K562 (cell line): ENCODE results near the gene MXRA7. TPM values are rescaled to one million over a fixed set of nuclear protein-coding genes. Genes with fewer than 3 reads are reported as not detected.

ENCODE experiments used
- ATAC-seq: fragments of 200-7000 bp; cut with Tn5 transposase; 3 replicates; pipeline ENCODE4 v1.9.1; 2020; ENCODE audit warnings: moderate library complexity
- BruUV-seq: library from RNA; stranded (reverse); fragments of 400-500 nt; replicated peaks from 2 replicates; lab custom pipeline; 2021; lab: Mats Ljungman, UMichigan
- CTCF ChIA-PET: fragments of 300-600 bp; formaldehyde crosslinking; extraction: SDS; loops from one replicate; lab custom pipeline; 2021; ENCODE audit warnings: low intra/inter-chr PET ratio; lab: Yijun Ruan, JAX
- POLR2A ChIA-PET: fragments of 300-600, 350-650 bp; sonication (Branson Sonifier 250); formaldehyde crosslinking; extraction: SDS; loops from one replicate; lab custom pipeline; 2021; ENCODE audit warnings: antibody characterized with exemption, inconsistent platforms; lab: Yijun Ruan, JAX
- DNase-seq, 4 experiments: peaks; one replicate each; pipeline versions ENCODE4 v3.0.0 to v3.0.0-alpha.2; 2011 to 2018; ENCODE audit warnings: low spot score in 3 of 4, mixed read lengths in 3 of 4; ENCODE audit errors: extremely low read depth in 1 of 4
- FAIRE-seq: peaks from 2 replicates; lab custom pipeline; 2011; peaks lifted over from hg19 to GRCh38; lab: Jason Lieb, UNC
- H2AFZ ChIP-seq: 2 replicates; pipeline ENCODE4 v1.6.0; 2011; ENCODE audit warnings: low read depth, low read length, control low read depth, inconsistent platforms
- H3K27ac ChIP-seq: fragments of 200-600 bp; 3 replicates; pipeline ENCODE4 v1.8.0; 2011; ENCODE audit warnings: low read depth, mild to moderate bottlenecking, control low read depth, inconsistent platforms, low read length, moderate library complexity, mixed read lengths; ENCODE audit errors: extremely low read depth
- H3K27me3 ChIP-seq, 2 experiments: fragments of 300-600 bp in 1 of 2; 2 replicates in 1 of 2; 3 replicates in 1 of 2; pipeline versions ENCODE4 v1.6.0 to v1.8.0; 2011; ENCODE audit warnings: inconsistent platforms in 2 of 2, low read length in 2 of 2, mild to moderate bottlenecking in 1 of 2, mixed read lengths in 1 of 2, moderate library complexity in 1 of 2; ENCODE audit not compliant: control insufficient read depth in 2 of 2, insufficient read depth in 2 of 2
- H3K36me3 ChIP-seq: fragments of 300-600 bp; 3 replicates; pipeline ENCODE4 v1.8.0; 2011; ENCODE audit warnings: mild to moderate bottlenecking, low read length, inconsistent platforms; ENCODE audit not compliant: control insufficient read depth, insufficient read depth
- H3K4me1 ChIP-seq, 2 experiments: fragments of 200-600 bp in 1 of 2; replicated peaks in 1 of 2; 2 replicates in 1 of 2; 3 replicates in 1 of 2; pipeline versions ENCODE4 v1.5.1 to v1.8.0; 2011; ENCODE audit warnings: inconsistent platforms in 2 of 2, low read length in 2 of 2, mild to moderate bottlenecking in 1 of 2, mixed read lengths in 1 of 2, moderate library complexity in 1 of 2; ENCODE audit not compliant: control insufficient read depth in 2 of 2, insufficient read depth in 2 of 2
- H3K4me2 ChIP-seq: 2 replicates; pipeline ENCODE4 v1.6.1; 2011; ENCODE audit warnings: low read length, control low read depth, inconsistent platforms, mixed read lengths; ENCODE audit not compliant: insufficient read depth
- H3K4me3 ChIP-seq: fragments of 200-600 bp; sonication (generic), shearing (Covaris generic); 2 replicates; pipeline ENCODE4 v1.5.1; 2016; ENCODE audit warnings: control low read depth, inconsistent platforms
- H3K79me2 ChIP-seq: fragments of 200-600 bp; 3 replicates; pipeline ENCODE4 v1.8.0; 2011; ENCODE audit warnings: low read length, inconsistent platforms; ENCODE audit not compliant: control insufficient read depth, insufficient read depth
- H3K9ac ChIP-seq, 2 experiments: 2 replicates each; pipeline versions ENCODE4 v1.6.0 to v1.6.1; 2011; ENCODE audit warnings: low read depth in 2 of 2, low read length in 2 of 2, control low read depth in 1 of 2, inconsistent platforms in 1 of 2, mild to moderate bottlenecking in 1 of 2, mixed read lengths in 1 of 2; ENCODE audit not compliant: insufficient read depth in 1 of 2
- H3K9me1 ChIP-seq: one replicate; pipeline ENCODE4 v1.6.0; 2011; ENCODE audit warnings: inconsistent platforms, mild to moderate bottlenecking, low read length, moderate library complexity; ENCODE audit not compliant: control insufficient read depth, insufficient read depth
- H3K9me3 ChIP-seq: replicated peaks from 2 replicates; pipeline ENCODE4 v1.5.1; 2011; ENCODE audit warnings: low read depth, low read length, inconsistent platforms; ENCODE audit not compliant: control insufficient read depth, insufficient read depth
- H4K20me1 ChIP-seq: replicated peaks from 2 replicates; pipeline ENCODE4 v1.6.1; 2011; ENCODE audit warnings: low read length, inconsistent platforms, mixed read lengths; ENCODE audit not compliant: control insufficient read depth, insufficient read depth
- AFF4 ChIP-seq: sonication (generic); formaldehyde crosslinking; IDR thresholded peaks from 2 replicates; pipeline ENCODE4 v1.8.0; 2023; ENCODE audit warnings: mild to moderate bottlenecking, missing genetic modification reagents
- EWSR1 ChIP-seq: fragments of 450-650 bp; IDR thresholded peaks from 2 replicates; pipeline ENCODE4 v1.6.1; 2018; ENCODE audit warnings: borderline replicate concordance, mild to moderate bottlenecking, low read depth, moderate library complexity; ENCODE audit not compliant: partially characterized antibody
- EZH2 ChIP-seq: IDR thresholded peaks from 2 replicates; pipeline ENCODE4 v1.6.1; 2012; ENCODE audit warnings: low read depth, mild to moderate bottlenecking, inconsistent platforms, low read length, borderline replicate concordance
- GTF2E2 ChIP-seq: fragments of 200-800 bp; sonication (Bioruptor generic); IDR thresholded peaks from 2 replicates; pipeline ENCODE4 v1.6.1; 2016; ENCODE audit warnings: missing genetic modification characterization, missing compliant biosample characterization
- NR4A1 ChIP-seq, 2 experiments: fragments of 250-450 bp in 1 of 2; fragments of 450-650 bp in 1 of 2; sonication (Bioruptor Pico) in 1 of 2; IDR thresholded peaks; 2 replicates each; pipeline versions ENCODE4 v1.4.0 to v1.6.1; 2016 to 2020; ENCODE audit warnings: mild to moderate bottlenecking in 2 of 2, missing compliant biosample characterization in 1 of 2, missing genetic modification characterization in 1 of 2, moderate library complexity in 1 of 2
- PTRF ChIP-seq: fragments of 450-650 bp; IDR thresholded peaks from 2 replicates; pipeline ENCODE4 v1.6.1; 2016; ENCODE audit warnings: mild to moderate bottlenecking, missing genetic modification characterization, missing compliant biosample characterization
- RBBP5 ChIP-seq: fragments of 200-600 bp; sonication (generic); IDR thresholded peaks from 2 replicates; pipeline ENCODE4 v1.6.1; 2012; ENCODE audit warnings: borderline replicate concordance, mild to moderate bottlenecking, low read length, control low read depth, inconsistent platforms; ENCODE audit not compliant: insufficient read depth, poor library complexity, severe bottlenecking
- TEAD2 ChIP-seq: fragments of 450-650 bp; IDR thresholded peaks from 2 replicates; pipeline ENCODE4 v1.6.1; 2016; ENCODE audit warnings: missing genetic modification characterization, control low read depth, missing compliant biosample characterization
- TEAD4 ChIP-seq, 2 experiments: sonication (generic) in 1 of 2; formaldehyde crosslinking in 1 of 2; IDR thresholded peaks; 2 replicates each; pipeline versions ENCODE4 v1.6.1 to v1.8.0; 2012 to 2022; ENCODE audit warnings: borderline replicate concordance in 1 of 2, inconsistent platforms in 1 of 2, low read length in 1 of 2, mild to moderate bottlenecking in 1 of 2, missing genetic modification reagents in 1 of 2
- XRCC5 ChIP-seq: fragments of 200-400 bp; formaldehyde crosslinking; IDR thresholded peaks from 2 replicates; pipeline ENCODE4 v1.6.1; 2017; ENCODE audit warnings: low read depth, mild to moderate bottlenecking, low read length
- YY1 ChIP-seq, 3 experiments: IDR thresholded peaks; 2 replicates each; pipeline ENCODE4 v1.6.1; 2011; ENCODE audit warnings: low read length in 2 of 3, mild to moderate bottlenecking in 2 of 3, moderate library complexity in 2 of 3, borderline replicate concordance in 1 of 3, control low read depth in 1 of 3, low read depth in 1 of 3; ENCODE audit not compliant: insufficient read depth in 3 of 3, insufficient replicate concordance in 2 of 3, control insufficient read depth in 1 of 3, insufficient read length in 1 of 3; ENCODE audit errors: extremely low read depth in 1 of 3
- ZFPM2 ChIP-seq: fragments of 250-450 bp; sonication (Bioruptor Pico); IDR thresholded peaks from 2 replicates; pipeline ENCODE4 v1.5.1; 2022; ENCODE audit warnings: mild to moderate bottlenecking
- ZNF583 ChIP-seq: fragments of 250-450 bp; sonication (Bioruptor Pico); IDR thresholded peaks from 2 replicates; pipeline ENCODE4 v1.4.0; 2020
- WGBS: fragments of 100-300 bp; shearing (Covaris generic); methylation state at CpG from one replicate; pipeline ENCODE4 v1.1.6; 2016; ENCODE audit warnings: low coverage, mixed read lengths; ENCODE audit not compliant: insufficient coverage; ENCODE audit errors: missing lambda C conversion rate; 5-methylcytosine and 5-hydroxymethylcytosine counted together
- in situ Hi-C: fragments of 300-500 bp; cut with MboI; formaldehyde crosslinking; loops from 4 replicates; pipeline ENCODE4 v1.15.0; 2018; ENCODE audit warnings: inconsistent platforms, mixed read lengths
- intact Hi-C: fragments of 100-400 bp; cut with micrococcal nuclease; formaldehyde crosslinking; loops from 2 replicates; pipeline ENCODE4 v1.14.2; 2022
- polyA plus RNA-seq, 8 experiments: library from polyadenylated mRNA; depleted of rRNA in 4 of 8; stranded (reverse) in 5 of 8; unstranded in 3 of 8; fragments of >200 nt; fragmentation: Nextera tagmentation in 2 of 8; fragmentation: Illumina TruSeq in 1 of 8; extraction: Ambion mirVana in 2 of 8; extraction: Trizol in 1 of 8; gene quantifications; 2 replicates each; pipeline versions ENCODE4 v1.2.1 to v1.2.3, GENCODE V29; 2011 to 2014; ENCODE audit warnings: inconsistent platforms in 1 of 8, missing spikeins in 1 of 8
- total RNA-seq, 7 experiments: library from RNA; depleted of rRNA in 6 of 7; stranded (reverse); fragments of >200 nt in 6 of 7; fragmentation: Illumina TruSeq in 2 of 7; extraction: Trizol in 2 of 7; gene quantifications; 2 replicates each; pipeline versions ENCODE4 v1.2.1 to v1.2.3, GENCODE V29; 2011 to 2021; ENCODE audit warnings: low replicate concordance in 1 of 7
- TF ChIP-seq, protein P1 (sequence below), 2 experiments: fragments of 450-650 bp; IDR thresholded peaks; 2 replicates each; pipeline ENCODE4 v1.6.1; 2016

MXRA7 gene
- total and polyA plus RNA-seq, 9 of the 15 experiments (the other 6 are each of a cell fraction or from before 2014, with no cell fraction given), result 2.6 to 38.4 (median 14.3) TPM

DNA sequence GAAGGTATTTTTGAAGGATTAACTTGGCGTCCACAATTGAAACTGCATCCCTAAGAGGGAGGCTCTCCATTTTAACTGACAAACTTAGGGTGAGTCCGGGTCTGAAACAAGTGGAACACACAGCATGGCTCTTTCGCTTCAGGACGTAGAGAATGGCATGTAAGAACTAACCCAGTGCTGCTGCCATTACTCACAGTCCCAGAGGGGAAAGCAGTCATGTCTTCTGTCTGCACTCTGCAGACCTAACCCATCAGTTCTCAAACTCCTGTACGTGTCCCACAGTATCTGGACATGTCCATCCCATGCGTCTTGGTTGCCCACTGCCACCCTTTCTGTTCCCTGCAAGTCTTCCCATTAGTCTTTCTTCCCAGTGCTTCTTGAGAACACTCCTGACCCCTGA, 67.8 kb downstream of the MXRA7 start:
- 1% methylated on average over 6 of the region's 6 CpGs for WGBS
- ATAC-seq (peak; percentile 53), DNase-seq (peak in 1 of 4 experiments; percentile 52), FAIRE-seq (no peak)
- Histone ChIP-seq H3K4me2 (peak overlapping the region; percentile 98), H3K4me1 (peaks cover 28 to 33% of the 10 kb centered on the region in 2 experiments; a peak in 4 of 5 replicates), H3K4me3 (peak overlapping the region; percentile 47), H3K9me1 (no peaks in the 10 kb centered on the region), H3K9me3 (peaks cover 11% of the 10 kb centered on the region), H3K27ac (peak overlapping the region; percentile 94), H3K36me3 (peaks cover 7% of the 10 kb centered on the region), H3K79me2 (peaks cover 57% of the 10 kb centered on the region), H4K20me1 (no peaks in the 10 kb centered on the region), H3K27me3 (no peaks in the 10 kb centered on the region), H3K9ac (peak overlapping the region; percentile 90 to 93), H2AFZ (peak overlapping the region; percentile 92)
- intact Hi-C loops (loop anchor here (5.0 kb wide), 1 partner anchor 84 kb away; the partner anchor contains the start of genes JMJD6 and METTL23), in situ Hi-C loops (no loop called here)
- ChIA-PET POLR2A (interaction anchor here (0.6 to 2.8 kb wide), 6 partner anchors 8 to 86 kb away, joined by 3 to 14 read pairs (median 6); no protein-coding TSS in a partner anchor), CTCF (no interaction called here)
- BruUV-seq, result TSS peak; percentile 58
- TF ChIP-seq RBBP5, result peak; percentile 9
- no peak for TF ChIP-seq XRCC5
- TF ChIP-seq YY1 (IDR thresholded peaks at IDR 0.05; ENCODE audit: borderline replicate concordance in 1 of 3, control insufficient read depth in 1 of 3, extremely low read depth in 1 of 3, insufficient read depth in 3 of 3, insufficient read length in 1 of 3, insufficient replicate concordance in 2 of 3, low read depth in 1 of 3, low read length in 2 of 3), result peak in 1 of 3 experiments; percentile 74
- TF ChIP-seq NR4A1 (CRISPR knock-in tag; IDR thresholded peaks at IDR 0.05), result no peak
- 0 out of 2 replicates have a peak, but pooled peaks have one; percentile 25 for TF ChIP-seq NR4A1 (tag; IDR thresholded peaks at IDR 0.05)
- TF ChIP-seq ZNF583, result no peak
- TF ChIP-seq EWSR1, result no peak
- TF ChIP-seq TEAD4 (IDR thresholded peaks at IDR 0.05; ENCODE audit: low read length), result no peak
- 0 out of 2 replicates have a peak, but pooled peaks have one; percentile 16 for TF ChIP-seq TEAD4 (CRISPR knock-in tag; IDR thresholded peaks at IDR 0.05; ENCODE audit: borderline replicate concordance)
- no peak for TF ChIP-seq EZH2
- TF ChIP-seq GTF2E2 (tag), result peak; percentile 26; the same call in 1 of the 2 replicates
- TF ChIP-seq ZFPM2 (CRISPR knock-in tag), result no peak
- 0 out of 2 replicates have a peak, but pooled peaks have one; percentile 25 for TF ChIP-seq PTRF (tag)
- TF ChIP-seq, protein P1, sequence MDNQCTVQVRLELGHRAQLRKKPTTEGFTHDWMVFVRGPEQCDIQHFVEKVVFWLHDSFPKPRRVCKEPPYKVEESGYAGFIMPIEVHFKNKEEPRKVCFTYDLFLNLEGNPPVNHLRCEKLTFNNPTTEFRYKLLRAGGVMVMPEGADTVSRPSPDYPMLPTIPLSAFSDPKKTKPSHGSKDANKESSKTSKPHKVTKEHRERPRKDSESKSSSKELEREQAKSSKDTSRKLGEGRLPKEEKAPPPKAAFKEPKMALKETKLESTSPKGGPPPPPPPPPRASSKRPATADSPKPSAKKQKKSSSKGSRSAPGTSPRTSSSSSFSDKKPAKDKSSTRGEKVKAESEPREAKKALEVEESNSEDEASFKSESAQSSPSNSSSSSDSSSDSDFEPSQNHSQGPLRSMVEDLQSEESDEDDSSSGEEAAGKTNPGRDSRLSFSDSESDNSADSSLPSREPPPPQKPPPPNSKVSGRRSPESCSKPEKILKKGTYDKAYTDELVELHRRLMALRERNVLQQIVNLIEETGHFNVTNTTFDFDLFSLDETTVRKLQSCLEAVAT (IDR thresholded peaks at IDR 0.05), result peak in 1 of 2 experiments; percentile 16; a peak in 2 of 4 replicates
- TF ChIP-seq TEAD2, result 0 out of 2 replicates have a peak, but pooled peaks have one; percentile 33
- peak; percentile 16; the same call in 1 of the 2 replicates for TF ChIP-seq AFF4 (CRISPR knock-in tag)
